Endometrium (tissue), 2 donors: ENCODE results near the gene POMGNT2.

Experiments
- FAIRE-seq: peaks from 2 replicates; lab custom pipeline; 2012; peaks lifted over from hg19 to GRCh38; lab: Jason Lieb, UNC
- donor health status: control.
- donor health status: control.

POMGNT2 gene

DNA sequence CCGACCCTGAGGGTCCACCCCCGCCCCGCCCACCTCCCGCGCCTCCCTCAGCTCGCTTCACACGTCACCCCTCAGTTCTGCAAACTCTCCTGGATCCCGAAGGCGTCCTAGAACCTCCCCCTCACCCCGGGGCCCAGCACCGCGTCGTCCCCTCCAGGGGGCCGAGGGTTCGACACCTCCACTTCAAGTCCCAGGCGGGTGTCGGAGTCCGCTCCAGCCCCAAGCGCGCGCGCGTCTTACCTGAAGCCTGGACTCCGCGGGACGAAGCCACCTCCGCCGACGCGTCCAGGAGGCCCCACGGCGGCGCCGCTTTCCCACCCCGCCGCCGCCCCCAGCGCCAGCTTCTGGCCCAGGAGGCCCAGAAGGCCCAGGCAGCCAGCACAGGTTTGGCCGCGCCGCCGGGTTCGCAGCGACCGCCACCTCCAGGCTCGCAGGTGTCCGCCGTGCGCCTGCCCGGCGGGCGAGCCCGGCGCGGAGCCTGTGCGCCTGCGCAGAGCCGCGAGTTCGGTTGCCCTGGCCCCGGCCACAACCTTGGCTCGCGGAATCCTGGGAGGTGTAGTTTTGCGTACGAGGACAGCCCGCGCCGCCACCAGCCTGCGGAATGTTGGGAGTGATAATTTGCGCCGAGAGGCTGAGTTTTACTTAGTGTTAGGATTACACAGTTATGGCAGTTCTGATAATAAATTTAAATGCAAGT lies at the start of gene POMGNT2:
Gene POMGNT2 (minus strand): TSS at position 484 of the 697 bp plus-strand sequence. CDS start 24,648 bp downstream, outside the sequence.
- no peak for FAIRE-seq

DNA sequence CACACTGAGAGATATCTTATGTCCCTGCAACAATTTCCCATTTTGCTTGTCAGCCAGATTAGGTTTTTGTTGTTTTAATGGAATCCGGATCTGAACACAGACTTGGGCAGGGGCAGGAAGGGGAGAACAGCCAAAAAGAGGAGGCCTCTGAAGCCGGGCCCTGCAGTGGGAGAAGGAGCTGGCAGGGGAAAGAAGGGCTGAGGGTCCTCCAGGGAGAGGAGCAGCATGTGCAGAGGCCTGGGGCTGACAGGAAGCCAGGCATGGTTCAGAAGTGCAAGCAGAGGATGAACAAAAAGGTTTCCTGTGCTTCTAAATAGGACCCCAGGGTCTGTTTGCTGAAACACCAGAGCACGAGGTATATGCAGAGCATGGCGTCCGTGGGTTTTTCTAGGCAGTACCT lies 49.1 kb upstream of the POMGNT2 start:
- FAIRE-seq = no peak

DNA sequence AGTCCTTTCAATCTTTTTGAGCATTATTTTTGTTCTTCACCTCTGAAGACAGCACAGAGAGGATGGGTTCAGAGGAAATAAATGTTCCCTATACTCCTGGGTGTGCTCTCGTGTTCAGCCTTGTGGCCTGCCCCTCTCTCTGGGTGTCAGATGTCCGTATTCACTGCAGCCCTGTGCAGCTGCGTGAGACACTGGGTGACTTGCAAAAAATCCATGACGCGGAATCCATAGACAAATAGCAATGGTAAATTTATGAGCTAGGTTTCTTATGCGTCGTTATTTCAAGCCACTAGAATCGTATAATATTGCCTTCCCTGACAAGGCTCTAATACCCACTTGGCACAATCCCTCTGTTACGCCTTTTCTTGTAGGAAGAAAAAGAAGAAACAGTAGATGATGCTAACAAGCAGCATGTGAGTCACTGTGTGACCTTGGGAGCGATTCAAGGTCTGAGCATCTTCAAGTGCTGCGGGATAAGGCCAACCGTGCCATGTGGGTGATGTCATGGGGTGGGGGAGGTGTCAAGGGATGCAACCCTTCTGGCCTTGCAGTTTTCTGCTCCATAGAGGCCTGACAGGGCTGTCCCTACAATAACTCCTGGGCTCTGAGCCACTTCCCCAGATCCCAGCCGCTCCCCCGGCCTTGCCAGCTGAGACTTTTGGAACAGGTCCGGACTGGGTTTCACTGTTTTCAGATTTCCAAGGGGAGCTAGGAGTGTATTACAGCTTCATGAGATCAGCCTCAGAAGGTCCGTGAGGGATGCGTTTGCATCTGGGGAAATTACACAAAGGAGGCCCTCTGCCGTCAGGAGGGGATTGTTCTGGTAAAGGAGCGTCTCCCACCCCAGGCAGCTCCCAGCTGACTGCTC lies 47.6 kb upstream of the POMGNT2 start:
- FAIRE-seq = no peak

DNA sequence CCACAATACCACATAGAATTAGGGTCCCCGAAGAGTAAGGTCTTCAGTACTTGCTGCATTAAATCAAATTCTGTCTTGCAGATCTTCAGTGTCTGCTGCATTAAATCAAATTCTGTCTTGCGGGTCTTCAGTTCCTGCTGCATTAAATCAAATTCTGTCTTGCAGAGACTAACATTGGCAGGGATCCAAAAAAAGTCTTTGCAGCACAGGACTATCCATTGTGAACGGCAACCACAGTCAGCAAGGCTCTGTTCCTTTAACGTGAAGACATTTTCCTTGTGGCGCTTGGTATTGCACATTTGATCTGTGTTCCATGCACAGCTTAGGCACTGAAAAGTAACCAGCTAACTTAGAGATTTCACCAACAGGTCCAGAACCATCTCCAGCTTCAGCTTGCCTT lies 46.8 kb upstream of the POMGNT2 start:
- no peak for FAIRE-seq

DNA sequence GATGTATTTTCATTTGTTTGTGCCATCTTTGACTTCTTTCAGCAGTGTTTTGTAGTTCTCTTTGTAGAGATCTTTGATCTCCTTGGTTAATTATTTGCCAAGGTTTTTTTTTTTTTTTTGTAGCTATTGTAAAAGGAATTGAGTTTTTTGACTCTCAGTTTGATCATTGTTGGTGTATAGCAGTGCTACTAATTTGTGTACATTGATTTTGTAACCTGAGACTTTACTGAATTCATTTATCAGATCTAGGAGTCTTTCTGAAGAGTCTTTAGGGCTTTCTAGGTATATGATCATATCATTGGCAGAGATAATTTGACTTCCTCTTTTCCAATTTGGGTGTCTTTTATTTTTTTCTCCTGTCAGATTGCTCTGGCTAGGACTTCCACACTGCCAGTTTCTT lies 42.2 kb upstream of the POMGNT2 start:
- FAIRE-seq = no peak

DNA sequence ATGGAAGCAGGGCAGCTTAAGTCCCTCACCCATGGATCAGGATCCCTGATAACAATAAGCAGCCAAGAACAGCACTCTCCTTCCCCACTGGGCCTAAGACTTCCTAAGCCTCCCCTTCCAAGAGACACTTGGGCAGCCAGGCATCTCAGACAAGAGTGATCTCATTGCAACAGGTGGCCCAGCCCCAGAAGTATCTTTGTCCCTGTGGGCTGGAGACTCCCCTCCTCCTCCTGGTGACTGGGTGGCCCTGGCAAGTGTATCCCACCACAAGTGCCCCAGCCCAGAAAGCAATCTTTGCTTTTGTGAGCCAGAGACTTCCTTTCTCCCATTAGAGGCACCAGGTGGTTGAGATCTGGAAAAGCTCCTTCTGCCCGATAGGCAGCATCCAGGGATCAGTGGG lies 40.7 kb upstream of the POMGNT2 start:
- no peak for FAIRE-seq

DNA sequence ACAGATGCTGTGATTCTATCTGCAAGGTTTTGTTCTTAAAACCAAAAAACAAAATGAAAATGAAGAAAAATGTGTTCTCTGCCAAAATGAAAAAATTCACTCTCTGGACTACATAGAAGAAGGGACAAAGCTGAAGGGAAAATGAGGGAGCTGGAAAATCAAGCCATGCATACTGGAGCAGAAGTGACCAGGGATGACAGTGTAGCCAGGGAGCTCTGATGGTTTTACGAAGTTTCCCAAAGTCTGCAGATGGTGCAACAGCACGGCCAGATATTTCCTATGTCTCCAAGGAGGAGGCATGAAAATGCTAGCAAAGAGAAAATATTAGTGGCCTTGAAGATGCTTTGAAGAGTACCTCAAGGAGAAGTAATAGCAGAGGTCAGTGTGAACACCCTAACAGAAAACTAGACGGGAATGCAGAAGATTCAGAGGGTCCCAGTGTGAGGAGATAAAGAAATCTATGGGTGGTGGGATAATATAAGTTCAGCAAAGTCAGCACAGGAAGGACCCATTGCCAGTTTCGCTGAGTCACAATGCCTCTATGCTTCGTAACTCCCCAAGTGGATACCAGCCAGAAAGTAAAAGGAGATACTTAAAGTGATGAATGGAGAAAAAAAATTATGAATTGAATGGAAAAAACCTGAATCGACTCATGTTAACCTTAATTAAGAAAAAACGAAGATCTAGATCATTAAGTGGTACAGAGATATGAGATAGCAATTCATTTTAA lies 39.0 kb upstream of the POMGNT2 start:
- no peak for FAIRE-seq

DNA sequence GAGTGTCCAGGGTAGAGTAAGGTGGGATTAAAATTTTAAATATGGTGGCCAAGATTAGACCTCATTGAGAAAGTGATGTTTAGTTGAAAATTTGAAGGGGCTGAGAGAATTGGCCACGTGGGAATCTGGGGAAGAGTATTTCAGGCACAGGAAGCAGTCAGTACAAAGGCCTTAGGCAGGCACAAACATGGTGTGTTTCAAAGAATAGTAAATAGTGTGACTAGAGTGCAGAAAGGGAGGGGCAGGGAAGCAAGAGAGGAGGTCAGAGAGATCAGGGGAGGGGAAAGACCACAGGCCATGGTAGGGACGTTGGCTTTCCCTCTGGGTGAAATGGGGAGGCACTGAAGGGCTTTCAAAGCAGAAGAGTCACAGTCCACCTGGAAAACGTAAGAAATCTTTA lies 36.6 kb upstream of the POMGNT2 start:
- no peak for FAIRE-seq

DNA sequence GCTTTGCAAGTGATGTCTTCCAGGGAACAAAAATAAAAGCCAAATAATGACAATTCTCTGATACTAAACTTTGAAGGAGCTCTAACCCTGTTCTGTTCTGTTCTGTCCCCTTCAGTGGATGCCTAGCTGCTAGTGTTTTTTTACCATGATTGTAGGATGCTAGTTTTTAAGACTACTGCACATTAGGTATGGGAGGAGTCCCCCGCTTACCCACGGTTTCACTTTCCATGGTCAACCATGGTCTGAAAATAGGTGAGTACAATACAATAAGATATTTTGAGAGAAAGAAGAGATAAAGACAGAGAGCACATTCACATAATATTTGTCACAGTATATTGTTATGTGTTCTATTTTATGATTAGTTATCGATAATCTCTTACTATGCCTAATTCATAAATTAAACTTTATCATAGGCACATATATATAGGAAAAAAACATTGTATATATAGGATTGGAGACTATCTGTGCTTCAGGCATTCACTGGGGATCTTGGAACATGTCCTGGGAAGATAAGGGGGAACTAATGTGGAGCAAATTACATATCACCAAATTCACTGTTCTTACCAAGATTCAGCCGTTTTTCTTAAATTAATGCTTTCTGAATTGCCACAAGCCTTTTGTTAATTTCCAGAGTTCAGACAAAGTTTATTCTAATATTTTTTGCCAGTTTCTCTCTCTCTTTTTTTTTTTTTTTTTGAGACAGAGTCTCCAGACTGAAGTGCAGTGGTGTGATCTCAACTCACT lies 32.8 kb upstream of the POMGNT2 start:
- no peak for FAIRE-seq

DNA sequence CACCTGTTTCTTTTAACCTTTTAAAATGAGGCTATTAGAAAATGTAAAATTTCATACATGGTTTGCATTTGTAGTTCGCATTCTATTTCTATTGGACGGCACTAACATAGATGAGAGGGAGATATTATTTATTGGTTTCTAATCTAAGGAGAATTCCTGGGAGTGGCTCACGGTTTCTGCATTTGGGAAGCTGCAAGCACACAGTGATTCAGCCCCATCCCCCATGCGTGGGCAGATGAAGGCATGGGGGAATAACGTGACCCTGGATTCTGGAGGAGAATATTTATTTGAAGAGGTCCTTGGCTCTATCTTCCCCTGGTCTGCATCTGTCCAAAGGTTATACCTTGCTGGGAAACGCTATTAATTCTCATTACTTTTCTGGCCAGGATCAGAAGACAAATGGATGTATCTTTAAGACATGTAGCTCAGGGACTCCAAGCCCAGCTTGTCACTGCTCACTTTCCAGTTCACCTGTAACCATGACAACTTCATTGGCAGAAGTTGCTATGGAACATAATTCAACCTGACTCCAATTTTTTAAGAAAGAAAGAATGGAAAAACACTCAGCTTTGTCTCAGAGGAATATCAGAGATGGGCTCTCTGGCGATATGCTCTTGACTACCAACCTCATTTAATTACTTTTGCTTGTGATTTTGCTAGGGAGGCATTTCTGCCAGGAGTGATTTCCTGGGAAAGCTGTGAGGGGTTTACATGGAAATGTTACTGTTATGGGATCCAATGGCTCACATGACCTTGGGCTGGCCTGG lies 27.2 kb upstream of the POMGNT2 start:
- no peak for FAIRE-seq

DNA sequence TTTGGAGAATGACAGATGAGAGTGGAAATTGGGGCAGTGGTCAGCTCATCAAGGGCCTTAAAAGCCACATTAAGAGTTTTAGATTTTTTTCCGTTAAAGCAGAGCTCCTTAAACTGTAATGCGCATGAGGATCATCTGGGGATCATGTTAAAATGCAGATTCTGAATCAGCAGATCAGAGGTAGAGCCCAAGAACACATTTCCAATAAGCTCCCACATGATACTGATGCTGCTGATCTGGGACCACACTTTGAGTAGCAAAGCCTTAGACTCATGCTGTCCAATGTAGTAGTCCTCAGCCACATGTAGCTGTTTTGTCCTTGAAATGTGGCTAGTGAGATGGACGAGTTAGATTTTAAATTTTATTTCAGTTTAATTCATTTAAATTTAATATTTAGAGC lies 26.3 kb upstream of the POMGNT2 start:
- no peak for FAIRE-seq

DNA sequence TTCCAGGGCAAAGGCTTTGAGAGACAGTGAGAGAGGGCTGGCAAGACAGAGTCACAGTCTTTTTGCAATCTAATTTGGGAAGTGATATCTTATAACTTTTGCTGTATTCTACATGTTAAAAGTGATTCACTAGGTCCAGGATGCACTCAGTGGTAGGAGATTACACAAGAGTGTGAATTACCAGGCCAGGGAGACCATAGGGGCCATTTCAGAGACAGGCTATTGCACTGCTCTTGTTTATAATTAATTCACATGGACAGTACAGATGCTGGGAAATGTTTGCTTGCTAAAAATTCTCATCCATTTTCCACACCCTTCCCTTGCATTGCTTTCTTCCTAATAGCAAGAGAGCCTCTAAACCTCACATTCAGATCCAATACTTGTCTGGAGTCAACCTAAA lies 22.6 kb upstream of the POMGNT2 start:
- no peak for FAIRE-seq

DNA sequence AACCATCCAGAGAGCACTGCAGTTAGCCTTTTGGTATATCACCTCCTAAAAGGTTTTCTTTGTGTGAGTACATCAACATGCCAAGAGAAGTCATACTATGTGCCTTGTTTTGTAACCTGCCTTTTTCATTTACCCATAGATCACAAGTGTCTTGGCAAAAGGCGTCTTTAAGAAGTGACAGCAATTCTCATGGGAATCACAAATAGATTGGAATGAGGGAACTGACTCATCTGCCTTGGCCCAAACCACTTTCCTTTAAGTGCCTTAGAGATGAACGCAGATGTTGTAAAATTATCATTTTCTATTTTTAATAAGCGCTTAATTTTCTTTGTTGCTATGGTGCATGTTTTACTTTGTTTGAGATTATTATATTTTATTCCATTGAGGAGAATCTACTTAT lies 20.7 kb upstream of the POMGNT2 start:
- FAIRE-seq = no peak

DNA sequence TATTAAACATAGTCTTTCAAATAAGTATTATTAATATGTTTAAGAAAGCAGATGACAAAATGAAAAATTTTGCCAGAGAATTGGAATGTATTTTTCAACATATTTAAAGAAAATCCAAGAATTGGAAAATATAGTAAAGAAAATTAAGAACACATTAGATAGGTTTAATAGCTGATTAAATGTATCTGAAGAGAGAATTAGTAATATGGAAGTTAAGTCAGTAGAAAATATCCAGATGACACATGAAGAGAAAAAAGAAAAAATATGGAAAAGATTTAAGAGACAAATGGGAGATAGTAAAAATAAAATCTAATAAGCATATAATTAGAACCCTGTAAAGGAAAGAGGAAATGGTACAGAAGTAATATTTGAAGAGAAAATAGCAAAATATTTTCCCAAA lies 18.0 kb upstream of the POMGNT2 start:
- FAIRE-seq = no peak

DNA sequence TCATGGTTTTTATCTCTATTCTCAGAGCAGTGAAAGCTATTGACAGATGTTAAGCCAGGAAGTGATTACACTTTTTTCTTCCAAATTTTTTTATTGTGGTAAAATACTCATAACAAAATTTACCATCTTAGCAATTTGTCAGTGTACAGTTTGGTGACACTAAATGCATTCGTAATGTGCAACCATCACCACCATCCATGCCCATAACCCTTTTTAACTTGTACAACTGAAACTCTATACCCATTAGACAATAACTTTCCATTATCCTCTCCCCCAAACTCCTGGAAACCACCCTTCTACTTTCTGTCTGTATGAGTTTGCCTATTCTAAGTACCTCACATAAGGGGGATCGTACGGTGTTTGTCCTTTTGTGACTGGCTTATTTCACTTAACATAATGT lies 15.1 kb upstream of the POMGNT2 start:
- FAIRE-seq = no peak

DNA sequence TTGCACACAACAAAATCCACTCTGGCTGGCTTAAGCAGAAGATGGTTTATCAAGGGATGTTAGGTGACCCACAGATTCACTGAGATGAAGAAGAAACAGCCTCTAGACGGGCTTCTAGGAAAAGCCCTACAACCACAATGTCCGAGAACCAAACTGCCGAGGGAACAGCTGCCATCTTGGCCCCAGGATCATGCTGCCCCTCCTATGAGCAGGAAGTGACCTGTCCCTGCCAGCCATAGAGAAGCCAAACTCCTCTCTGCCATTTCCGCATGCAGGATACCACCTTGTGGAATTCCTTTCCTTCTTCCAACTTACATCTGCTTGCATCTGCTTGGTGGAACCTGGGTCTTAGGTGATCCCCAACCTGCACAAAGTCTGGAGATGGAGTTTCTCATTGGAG lies 11.4 kb upstream of the POMGNT2 start:
- no peak for FAIRE-seq

DNA sequence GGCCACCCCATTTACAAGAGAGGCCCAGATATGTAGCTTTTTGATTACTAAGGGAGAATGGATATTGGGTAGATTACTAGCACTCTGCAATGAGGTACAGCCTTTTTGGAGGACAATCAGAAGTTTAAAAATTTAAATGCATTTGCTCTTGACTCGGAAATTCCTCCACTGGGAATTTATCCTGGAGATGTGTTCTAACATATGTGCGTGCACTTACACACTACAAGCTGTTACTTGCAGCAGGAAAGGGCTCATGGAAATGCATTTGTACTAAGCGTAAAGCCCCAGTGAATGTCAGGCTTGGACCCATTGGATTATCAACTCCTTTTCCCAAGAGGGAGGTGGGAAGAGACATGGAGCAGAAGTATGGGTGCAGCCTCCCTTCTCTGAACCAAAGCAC lies 7.8 kb upstream of the POMGNT2 start:
- no peak for FAIRE-seq

DNA sequence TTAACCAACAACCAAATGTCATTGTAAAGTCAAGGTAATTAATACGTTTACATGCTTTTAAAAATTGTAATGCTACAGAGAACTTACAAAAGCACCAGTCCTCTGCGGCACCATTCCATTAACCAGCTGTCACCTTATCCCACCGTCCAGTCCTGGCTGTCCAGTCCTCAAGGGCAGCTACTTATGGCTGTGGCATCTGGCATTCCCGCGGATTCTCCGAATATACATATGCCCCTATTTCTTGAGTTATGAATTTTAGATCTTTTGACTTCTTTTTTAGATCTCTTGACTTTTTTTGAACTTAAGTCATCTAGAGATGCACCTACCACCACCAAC lies 382 bp upstream of the POMGNT2 start:
- FAIRE-seq = no peak

DNA sequence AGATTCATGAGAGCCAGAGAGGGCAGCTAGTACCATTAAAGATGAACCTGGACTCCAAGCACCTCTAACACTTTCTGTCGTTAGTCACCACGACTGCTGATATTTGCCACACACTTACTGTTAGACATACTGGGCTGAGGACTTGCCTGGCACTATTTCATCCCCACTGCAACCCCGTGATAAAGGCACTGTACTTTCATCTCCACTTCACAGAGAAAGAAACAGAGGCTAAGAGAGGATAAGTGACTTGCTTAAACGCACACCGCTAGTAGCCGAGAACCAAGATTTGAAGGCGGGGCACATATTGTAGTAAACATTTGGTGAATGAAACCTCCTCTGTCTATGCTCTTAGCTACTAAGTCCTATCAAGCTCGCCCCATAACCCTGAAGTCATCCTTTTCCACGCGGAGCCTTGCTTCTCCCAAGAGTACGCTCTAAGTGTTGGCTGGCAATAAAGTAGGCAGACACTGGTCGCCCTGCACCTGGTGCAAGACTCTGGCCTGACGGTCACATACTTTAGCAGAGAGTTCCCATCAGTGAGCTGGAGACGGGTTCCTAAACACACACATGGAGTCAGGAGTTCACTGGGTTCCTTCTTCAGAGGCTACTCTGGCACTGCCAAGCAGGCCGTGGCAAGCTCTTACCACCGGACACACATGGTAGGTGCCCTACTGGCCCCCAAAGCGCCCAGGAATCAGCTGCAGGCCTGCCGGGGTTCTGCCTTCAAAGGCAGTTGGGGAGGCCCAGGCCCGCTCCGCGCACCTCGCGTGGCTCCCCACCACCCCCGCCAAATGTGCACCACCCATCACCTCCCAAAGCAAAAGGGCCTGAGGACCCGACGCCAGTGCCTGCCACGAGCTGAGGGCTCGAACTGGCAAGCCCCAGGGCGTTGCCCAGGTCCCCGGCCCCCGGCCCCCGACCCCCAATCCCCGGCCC lies 951 bp downstream of the POMGNT2 start:
- FAIRE-seq = no peak

DNA sequence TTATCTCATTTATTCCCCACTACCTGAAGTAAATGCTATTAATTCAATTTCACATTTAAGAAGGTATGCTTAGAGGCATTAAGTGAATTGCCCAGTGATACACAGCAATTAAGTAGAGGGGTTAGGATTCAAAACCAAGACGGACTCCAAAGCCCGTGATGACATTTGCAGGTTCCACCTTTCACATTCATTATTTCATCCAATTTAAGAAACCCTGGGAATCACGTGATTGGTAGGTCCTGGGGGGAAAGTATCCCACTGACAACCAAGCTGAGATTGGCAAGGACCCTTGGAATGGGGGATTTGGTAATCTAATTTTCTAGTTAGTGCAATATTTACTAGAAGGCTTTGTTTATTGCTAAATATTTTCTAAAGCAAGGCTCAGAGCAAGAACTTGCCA lies 1.8 kb downstream of the POMGNT2 start:
- FAIRE-seq = no peak
